Left colon (tissue), 2 donors: Measurements from ENCODE around the gene UBE2L5. TPM values are rescaled to one million over a fixed set of nuclear protein-coding genes. Genes with fewer than 3 reads are reported as not detected.

Experiments
- ATAC-seq: fragments of 200-7000 bp; cut with Tn5 transposase; one replicate; pipeline ENCODE4 v1.9.1; 2020; ENCODE audit warnings: mild to moderate bottlenecking, moderate library complexity
- DNase-seq, 2 donors: peaks; one replicate each; pipeline ENCODE4 v3.0.0-alpha.2; 2020
- intact Hi-C, 2 donors: fragments of 100-400 bp; cut with DNase I in 1 of 2; cut with micrococcal nuclease in 1 of 2; formaldehyde crosslinking; loops; one replicate each; pipeline versions ENCODE4 v1.11.2 to v1.14.0; 2022; cut with DNase I, micrococcal nuclease
- total RNA-seq, 2 donors: library from RNA; stranded (reverse); fragmentation: NEBNext Ultra II Directional; extraction: Animal tissue kit (Norgen Biotek cat#: 25700); gene quantifications; one replicate each; pipeline ENCODE4 v1.2.1, GENCODE V29; 2021
- donor health status: DM: no; HTN: no; CAD: no.
- donor health status: DM: yes; HTN: yes; CAD: no.

Gene UBE2L5
- total RNA-seq, 2 donors from 2014 or later = not detected

DNA sequence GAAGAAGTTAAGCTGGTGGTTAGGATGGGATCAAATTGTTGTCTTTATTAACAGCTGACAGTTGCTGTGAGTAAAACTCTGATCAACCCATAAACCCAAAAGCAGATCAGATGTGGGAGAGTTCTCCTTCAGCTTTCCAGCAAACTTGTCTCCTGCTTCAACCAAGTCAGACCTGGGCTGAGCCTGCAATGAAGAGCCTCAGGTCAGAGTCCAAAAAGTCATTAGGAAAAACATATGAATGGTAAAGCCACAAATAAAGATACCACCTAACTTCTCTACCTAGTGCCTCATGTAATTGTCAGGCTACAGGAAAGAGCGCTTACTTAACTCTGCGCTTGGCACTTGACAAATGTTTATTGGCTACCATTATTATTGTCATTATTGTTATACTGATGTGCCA is 21.9 kb upstream of the UBE2L5 start:
- intact Hi-C loops = no loop called here
- no peak for DNase-seq
- no peak for ATAC-seq

DNA sequence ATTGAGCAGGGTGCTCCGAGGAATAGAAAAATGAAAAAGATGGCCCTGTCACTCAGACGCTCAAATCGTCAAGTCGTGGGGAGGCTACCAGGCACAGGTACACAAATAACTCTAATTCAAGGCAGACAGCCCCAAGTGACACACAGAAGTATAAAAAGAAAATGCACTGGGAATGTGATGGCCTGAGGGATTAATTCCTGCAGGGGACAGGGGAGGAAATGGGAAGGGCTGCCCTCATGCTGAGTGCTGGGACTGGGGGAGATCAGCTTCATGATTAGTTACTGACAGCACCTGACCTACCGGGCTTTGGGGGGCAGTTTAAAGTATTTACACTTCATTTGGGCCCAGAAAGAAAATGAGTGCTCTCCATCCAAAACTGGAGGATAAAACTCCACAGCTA is 20.9 kb upstream of the UBE2L5 start:
- no peak for ATAC-seq
- intact Hi-C loops = no loop called here
- no peak for DNase-seq

DNA sequence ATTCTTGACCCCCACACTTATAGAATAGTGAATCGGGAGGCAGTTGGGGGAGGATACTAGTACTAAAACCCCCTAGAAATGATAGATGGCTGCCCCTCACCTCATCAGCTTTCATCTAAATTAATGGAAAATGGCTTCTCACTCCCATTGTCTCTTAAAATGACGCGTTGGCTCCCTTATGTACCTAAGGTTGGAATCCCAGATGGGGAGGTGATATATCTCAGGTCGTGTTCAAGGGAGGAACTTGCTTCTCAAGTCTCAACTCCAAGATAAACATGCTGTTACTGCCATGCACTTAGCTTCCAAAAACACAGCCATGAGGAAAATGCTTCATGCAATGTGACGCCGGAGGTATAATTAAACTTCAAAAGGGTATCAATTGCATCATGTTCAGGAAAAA is 18.8 kb upstream of the UBE2L5 start:
- intact Hi-C loops = no loop called here
- ATAC-seq (no peak), DNase-seq (no peak)

DNA sequence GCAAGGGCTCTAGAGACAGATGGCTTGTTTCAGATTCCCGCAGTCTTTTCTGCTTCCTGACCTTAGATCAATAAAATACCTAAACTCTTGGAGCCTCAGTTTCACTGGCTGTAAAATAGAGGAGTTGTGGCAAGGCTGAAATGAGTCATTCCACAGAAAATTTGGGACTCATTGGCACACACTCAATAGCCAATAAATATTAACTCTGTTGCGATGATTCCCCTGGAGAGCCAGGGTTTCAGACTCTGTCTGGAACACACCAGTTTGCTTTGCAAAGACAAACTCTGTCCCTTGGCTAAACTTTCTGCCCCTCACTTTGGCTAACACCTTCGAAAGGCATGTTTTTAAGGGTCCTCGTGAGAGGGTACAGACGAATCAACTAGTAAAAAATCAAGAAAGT is 18.1 kb upstream of the UBE2L5 start:
- DNase-seq (no peak), ATAC-seq (no peak)
- intact Hi-C loops = no loop called here

DNA sequence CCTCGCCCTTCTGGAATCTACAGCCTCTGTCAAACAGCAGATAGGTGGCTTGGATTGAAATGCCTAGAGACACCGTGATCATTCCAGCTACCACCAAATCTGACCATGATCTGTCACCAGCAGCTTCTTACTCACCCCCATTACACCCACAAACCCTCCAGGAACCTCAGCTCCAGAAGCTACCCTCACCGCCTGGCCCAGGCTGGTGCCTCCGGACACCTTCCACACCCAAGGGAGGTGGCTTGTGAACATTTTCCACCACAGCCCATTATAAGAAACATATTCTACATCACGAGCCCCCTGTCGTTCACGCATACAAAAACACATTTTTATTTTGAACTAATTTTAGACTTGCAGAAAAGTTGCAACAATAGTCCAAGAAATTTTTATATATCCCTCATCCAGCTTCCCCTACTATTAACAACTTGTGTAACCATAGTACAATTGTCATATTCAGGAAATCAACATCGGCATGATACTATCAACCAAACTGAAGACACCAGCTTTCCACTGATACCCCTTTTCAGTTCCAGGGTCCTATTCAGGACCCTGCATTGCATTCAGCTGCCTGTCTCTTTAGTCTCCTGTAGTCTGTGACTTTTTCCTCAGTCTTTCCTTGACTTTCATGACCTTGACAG is 15.4 kb upstream of the UBE2L5 start:
- intact Hi-C loops = no loop called here
- no peak for ATAC-seq

DNA sequence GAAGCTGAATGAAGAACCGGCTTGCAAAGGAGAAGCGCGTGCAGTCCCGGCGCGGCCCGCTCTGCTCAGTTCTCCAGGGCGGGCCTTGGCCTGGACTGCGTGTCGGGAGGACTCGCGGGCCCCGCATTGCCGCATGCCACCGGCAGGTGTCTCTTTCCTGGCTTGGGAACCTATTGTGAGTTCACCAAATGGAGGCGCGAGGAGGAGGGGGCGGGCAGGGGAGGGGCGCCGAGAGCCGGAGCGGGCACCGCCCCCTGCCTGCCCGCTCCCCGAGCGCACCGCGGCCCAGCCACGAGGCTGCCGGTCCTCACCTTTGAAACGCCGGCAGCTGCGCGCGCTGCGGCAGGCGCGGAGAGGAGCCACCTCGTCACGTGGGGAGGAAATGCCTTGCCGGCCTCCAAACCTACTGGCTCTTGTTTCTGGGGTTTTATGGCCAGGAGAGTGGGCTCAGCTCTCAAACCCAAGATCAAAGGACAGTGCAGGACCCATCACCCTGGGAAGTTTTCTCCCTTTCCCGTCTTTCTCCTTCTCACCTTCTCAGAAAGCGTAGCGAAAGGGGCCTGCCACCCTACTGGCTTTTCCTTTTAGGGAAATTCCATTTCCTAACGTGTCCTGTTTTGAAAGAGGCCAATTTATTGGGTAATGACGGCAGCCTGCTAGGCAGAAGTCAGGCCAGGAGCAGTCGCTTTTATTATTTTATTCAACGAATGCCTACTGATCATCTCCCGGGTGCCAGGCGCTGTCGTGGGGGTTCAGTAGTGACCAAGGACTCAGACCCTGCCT is 13.8 kb upstream of the UBE2L5 start:
- peak; percentile 95 to 96 for DNase-seq
- intact Hi-C loops = no loop called here
- peak; percentile 94 for ATAC-seq

More for the DNA sequence above, 15.4 kb upstream of the UBE2L5 start:
- no peak for DNase-seq

DNA sequence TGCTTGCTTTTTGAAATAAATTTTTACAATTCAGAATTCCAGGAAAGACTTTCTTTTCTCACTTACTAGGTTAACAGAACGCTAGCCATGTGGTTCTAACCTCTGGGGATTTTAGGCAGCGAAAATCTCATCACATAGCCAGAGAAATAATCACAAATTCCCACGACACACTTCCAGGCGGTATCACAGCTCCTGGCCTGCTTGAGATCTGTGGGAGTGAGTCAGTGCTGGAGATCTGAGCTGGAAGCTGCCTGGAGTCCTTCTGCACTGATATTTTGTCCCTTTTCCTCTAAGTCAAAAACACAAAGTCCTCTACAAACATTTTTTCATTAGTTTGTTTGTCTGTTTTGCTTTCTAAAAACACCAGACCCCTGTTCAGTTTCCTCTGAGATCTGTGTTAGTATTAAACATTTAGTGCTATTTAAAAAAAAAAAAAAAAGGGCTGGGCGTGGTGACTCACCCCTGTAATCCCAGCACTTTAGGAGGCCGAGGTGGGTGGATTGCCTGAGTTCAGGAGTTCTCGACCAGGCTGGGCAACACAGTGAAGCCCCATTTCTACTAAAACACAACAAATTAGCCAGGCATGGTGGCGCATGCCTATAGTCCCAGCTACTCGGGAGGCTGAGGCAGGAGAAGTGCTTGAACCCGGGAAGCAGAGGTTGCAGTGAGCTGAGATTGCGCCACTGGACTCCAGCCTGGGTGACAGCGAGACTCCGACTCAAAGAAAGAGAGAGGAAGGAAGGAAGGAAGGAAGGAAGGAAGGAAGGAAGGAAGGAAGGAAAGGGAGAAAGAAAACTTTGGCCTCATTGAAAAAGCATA is 12.2 kb upstream of the UBE2L5 start:
- DNase-seq (no peak), ATAC-seq (no peak)
- intact Hi-C loops = no loop called here

DNA sequence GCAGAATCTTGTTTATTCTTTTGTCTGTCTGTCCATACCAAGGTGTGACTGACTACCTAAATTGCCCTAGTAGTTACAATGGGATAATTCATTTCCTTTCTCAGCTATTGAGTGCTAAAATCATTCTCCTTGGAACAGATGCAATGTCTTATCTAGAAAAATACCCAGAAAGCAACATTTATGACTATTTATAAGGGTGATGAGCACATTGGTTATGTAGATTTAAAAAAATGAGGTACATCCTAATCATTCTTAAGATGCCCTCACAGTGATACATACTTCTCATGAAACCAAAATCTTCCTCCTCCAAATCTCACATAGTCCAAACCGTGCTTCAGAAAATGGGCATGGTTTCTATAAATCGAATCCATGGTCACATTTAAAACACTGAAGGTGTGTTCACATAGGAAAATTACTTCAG is 11.6 kb upstream of the UBE2L5 start:
- no peak for ATAC-seq
- intact Hi-C loops = no loop called here
- DNase-seq = no peak

DNA sequence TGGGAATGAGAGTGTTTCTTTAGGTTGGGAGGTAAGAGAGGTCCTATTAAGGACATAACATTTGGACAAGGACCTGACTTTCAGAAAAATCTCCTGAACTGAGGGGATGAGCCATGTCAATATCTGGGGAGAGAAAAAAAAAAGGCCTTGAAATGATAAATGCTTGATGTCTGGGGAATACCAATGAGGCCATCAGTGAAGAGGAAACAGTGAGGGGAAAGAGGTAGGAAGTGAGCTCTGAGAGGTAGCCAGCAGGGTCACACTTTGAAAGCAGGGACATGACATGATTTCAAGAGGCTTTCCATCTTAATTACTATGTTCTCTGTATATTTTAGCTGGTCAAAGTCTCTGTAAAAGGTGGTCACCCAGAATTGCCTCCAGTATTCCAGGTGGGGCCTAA is 9.9 kb upstream of the UBE2L5 start:
- intact Hi-C loops = no loop called here
- DNase-seq (no peak), ATAC-seq (no peak)

DNA sequence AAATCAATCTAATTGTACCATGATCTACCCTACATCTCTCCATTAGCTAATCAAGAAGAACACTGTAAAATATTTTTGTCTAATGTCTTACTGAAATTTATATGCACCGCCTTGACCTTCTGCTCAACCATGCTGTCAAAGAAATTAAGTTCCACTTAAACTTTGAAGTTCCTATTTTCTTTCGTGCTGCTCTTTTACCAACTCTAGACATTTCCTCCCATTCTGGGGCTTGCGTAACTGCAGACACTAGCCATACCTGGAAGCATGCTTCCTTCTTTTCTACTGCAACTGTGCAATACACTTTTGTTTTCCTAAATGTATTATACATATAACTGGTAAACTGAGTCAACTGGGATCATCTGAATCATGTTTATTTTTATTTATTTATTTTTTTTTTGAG is 8.5 kb upstream of the UBE2L5 start:
- intact Hi-C loops = no loop called here

DNA sequence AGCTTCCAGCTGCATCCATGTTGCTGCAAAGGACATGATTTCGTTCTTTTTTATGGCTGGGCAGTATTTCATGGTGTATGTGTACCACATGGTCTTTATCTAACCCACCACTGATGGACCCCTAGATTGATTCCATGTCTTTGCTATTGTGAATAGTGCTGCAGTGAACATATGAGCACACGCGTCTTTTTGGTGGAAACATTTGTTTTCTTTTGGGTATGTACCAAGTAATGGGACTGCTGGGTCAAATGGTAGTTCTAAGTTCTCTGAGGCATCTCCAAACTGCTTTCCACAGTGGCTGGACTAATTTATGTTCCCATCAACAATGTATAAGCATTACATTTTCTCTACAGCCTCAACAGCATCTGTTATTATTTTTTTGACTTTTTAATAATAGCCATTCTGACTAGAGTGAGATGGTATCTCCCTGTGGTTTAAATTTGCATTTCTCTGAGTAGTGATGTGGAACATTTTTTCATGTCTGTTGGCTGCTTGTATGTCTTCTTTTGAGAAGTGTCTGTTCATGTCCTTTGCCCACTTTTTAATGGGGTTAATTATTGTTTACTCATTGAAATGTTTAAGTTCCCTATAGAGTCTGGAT is 6.8 kb upstream of the UBE2L5 start:
- intact Hi-C loops = no loop called here
- no peak for ATAC-seq
- DNase-seq = no peak

More for the DNA sequence above, 8.5 kb upstream of the UBE2L5 start:
- ATAC-seq = no peak
- no peak for DNase-seq

DNA sequence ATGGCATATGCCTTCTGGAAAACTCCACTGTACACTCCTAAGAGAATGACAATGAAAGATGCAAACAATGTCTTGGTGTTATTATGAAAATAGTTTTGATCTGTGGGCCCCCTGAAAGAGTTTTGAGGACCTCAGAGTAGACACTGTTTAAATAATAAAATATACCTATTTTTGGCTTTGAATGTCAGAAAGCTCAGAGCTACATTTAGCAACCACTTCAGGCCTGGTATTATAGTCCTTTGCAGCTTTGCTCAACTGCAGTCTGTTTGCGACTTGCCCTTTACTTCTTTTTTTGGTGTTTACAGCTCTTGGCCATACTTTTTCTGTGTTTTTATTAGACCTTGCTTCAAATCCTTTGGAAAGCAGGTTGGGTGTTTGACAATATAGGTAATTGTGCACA is 5.8 kb upstream of the UBE2L5 start:
- ATAC-seq (no peak), DNase-seq (no peak)
- intact Hi-C loops = no loop called here

DNA sequence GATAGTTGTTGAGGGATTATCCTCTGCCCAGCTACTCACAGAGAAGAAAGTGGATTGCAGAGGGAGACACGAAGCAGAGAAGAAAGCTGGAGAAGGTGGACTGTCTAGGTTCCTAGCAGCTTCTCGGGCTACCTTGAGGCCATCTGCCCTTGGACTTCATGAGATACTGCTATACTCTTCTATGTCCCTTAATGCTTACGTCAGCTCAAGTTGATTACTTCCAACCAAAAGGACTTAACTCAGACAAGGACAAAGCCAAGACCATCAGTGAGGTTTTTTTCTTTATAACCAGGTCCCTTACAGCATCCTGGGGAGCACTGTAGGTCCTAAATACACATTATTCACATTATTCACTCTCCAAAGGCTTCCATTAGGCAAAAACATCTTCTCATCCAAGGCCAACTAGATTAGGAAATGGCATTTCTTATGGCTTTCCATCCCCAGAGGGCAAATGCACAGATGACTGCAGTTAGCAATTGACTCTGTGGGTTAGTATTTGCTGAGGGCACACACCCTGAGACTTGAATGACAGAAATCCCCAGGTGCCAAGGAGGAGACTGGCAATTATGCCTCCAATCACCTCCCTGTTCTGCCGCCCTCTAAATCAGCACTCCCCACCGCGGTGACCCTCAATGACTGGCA is 4.1 kb upstream of the UBE2L5 start:
- intact Hi-C loops = no loop called here
- DNase-seq (no peak), ATAC-seq (no peak)

DNA sequence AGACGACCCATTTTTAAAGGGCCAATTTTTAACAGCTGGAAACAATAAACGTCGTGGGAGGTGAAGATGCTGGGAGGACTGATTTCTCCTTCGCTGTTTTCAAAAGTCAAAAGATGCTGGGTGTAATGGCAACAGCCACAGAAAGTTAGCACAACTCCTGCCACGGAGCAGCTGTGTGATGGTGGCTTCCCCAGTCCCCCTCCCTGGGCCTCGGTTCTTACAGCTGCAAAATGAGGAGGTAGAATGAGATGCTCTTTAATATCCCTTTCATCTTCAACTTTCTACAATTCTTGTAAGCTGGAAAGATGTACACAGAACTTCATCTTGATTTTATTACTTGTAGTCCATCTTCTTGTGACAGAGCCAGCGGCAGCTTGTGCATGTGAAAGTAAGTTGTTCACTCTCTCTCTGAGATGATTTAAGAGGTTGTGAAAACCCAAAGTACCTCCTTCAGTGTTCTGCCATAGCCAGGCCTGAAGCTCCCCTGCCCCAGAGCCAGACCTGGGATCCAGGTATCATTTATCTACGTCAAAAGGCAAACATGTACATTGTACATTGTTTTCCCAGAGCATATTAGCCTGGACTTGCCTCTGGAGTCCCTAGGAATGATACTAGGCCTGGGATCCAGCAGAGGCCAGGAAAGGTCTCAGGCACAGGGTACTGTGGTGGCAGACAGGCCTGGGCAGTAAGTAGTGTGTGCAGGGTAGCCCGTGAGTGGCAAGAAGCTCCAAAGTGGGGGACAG is 3.4 kb upstream of the UBE2L5 start:
- intact Hi-C loops = no loop called here
- DNase-seq (peak in 1 of 2 donors; percentile 48), ATAC-seq (no peak)

DNA sequence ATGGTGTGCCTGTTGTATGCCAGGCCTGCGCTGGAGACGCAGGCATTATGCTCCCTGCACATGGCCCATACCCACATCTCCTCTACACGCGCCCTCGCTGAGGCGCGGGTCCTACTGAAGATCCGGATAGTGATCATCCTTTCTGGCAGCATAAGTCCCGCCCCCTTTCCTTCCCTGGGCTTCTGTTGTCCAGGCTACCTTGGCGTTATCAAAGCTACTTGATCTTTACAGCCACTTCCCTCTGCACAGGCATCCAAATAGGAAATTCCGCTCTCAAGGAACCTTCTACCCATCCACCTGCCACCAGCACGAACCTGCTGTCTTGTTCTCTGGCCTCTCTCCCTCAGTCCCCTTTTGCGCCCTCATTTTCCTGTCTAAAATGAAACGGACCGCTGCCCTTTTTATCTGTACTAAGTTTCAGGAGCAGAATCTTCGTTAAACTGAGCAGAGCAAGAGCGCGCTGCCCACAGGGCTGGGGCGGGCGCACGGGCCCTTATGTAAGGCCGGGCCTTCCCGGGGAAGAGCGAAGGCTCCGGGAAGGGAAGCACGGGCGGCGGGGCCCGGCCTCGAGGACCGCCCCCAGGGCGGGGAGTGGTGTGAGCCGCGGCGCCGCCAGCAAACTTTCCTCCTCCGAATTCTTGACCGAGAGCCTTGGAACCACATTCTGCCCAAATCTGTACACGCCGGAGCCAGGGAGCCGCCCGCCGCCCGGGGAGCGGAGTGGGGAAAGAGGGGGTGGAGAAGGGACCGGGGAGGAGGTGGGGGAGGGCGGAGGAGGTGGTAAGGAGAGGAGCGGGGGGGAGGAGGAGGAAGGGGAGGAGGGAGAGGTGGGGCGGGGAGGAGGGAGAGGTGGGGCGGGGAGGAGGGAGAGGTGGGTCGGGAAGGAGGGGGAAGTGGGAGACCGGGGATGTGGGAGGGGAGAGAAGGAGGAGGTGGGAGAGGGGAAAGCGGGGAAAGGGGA is 920 bp upstream of the UBE2L5 start:
- intact Hi-C loops = loop anchor here in 1 of 2 donors (5.0 kb wide), 1 partner anchor 41 kb away; no protein-coding TSS in a partner anchor
- DNase-seq (peak; percentile 83 to 84), ATAC-seq (peak; percentile 84)

DNA sequence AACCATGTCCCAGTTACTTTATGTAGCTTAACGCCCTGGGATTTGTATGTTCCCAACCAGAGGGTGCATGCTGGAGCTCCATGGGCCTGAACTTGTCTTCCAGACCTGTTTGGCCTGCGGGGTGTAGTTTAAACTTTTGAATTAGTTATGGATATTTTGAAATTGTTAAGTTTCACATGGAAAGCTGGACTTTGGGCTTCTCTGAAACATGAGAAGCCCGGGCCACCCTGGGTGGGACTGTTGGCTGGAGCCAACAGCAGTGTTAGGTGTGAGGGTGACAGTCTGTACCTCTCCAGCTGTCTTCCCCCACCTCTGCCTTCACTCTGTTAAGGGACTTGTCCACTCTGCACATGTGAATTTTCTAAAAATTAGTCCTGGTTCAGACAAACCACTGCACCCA is 1.6 kb downstream of the UBE2L5 start:
- DNase-seq (no peak), ATAC-seq (no peak)
- intact Hi-C loops = loop anchor here in 1 of 2 donors (5.0 kb wide), 1 partner anchor 38 kb away; no protein-coding TSS in a partner anchor

DNA sequence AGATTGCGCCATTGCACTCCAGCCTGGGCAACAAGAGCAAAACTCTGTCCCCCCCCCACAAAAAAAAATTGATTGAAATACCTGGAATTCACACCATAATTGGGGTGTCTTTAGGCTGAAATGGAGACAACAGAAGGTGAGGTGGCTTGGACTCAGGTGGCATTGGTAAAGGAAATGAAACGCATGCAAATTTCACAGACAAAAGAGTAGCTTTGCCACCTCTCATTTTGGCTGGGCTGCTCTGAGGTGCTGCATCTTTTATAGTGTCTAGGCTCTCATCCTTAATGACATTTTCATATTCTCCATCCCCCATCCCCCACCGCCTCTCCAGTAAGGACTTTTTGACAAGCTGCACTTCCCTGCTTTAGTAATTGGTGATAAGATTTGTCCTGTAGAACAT is 6.9 kb downstream of the UBE2L5 start:
- no peak for ATAC-seq
- intact Hi-C loops = no loop called here
- no peak for DNase-seq
